ENCODE measurements around the gene ZFR2.

ZFR2 gene

DNA sequence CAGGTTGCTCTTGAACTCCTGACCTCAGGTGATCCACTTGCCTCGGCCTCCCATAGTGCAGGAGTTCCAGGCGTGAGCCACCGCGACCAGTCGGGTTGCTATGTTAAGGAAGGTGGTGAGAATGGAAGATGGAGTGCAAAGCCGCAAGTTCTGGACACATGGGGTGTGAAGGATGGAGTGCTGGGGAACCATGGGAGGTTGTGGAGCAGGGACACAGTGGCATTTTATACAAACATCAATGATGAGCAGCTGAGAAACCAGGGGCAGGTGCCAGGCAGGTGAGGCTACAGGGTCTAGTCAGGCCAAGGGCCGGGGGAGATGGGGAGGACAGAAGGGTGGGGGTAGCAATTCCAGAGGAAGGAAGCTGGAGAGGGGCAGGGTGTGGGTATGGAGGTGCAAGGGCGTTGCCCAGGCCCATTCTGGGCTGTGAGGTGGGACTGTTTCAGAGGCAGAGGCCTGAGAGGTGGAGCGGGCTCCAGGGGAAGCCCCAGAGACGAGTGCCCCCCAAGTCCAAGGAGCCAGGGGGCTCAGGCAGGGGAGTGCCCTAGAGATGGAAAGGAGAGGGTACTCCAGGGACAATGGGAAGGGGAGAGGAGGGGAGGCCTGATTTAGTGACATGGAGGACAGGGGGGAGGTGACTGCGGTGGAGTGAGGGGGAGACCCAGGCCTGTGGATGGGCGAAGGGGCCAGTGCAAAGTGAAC, 94.9 kb downstream of the ZFR2 start:
- TF ChIP-seq, protein P1, sequence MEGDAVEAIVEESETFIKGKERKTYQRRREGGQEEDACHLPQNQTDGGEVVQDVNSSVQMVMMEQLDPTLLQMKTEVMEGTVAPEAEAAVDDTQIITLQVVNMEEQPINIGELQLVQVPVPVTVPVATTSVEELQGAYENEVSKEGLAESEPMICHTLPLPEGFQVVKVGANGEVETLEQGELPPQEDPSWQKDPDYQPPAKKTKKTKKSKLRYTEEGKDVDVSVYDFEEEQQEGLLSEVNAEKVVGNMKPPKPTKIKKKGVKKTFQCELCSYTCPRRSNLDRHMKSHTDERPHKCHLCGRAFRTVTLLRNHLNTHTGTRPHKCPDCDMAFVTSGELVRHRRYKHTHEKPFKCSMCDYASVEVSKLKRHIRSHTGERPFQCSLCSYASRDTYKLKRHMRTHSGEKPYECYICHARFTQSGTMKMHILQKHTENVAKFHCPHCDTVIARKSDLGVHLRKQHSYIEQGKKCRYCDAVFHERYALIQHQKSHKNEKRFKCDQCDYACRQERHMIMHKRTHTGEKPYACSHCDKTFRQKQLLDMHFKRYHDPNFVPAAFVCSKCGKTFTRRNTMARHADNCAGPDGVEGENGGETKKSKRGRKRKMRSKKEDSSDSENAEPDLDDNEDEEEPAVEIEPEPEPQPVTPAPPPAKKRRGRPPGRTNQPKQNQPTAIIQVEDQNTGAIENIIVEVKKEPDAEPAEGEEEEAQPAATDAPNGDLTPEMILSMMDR (conservative IDR thresholded peaks at IDR 0.05) = no peak

DNA sequence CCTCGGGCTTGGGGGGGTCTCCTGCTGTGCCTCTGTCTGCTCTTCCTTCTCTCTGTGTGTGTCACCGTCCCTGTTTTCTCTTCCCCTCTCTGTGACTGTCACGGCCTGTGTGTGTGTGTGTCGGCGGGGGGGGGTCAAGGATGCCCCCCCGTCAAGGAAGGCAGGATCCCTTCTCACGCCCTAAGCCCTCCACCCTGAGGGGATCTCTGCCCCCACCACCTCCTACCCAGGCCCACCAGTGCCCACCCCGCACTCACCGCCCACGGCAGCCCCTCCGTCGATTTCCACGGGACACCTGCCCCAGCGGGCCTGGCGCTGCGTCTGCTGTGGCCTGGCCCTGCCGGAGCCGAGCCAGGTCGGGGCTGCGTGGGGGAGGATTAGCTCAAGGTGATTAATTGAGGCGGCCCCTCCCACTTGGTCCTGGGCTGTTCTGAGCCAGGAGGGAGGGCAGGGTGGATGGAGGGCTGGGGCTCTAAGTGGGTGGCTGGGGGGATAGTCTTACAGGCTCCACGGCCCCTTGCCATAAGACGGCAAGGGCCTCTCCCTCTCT, 96.9 kb downstream of the ZFR2 start, which contains the start of gene RAX2:
Gene RAX2 (minus strand): TSS at position 323 of the 550 bp plus-strand sequence. CDS start 486 bp downstream, outside the sequence.
- TF ChIP-seq, protein P1 (conservative IDR thresholded peaks at IDR 0.05) = no peak
- no peak within 1 kb of the TSS for H3K27ac ChIP-seq

More for the DNA sequence above, 94.9 kb downstream of the ZFR2 start:
- no peak overlapping the region for H3K27ac ChIP-seq

DNA sequence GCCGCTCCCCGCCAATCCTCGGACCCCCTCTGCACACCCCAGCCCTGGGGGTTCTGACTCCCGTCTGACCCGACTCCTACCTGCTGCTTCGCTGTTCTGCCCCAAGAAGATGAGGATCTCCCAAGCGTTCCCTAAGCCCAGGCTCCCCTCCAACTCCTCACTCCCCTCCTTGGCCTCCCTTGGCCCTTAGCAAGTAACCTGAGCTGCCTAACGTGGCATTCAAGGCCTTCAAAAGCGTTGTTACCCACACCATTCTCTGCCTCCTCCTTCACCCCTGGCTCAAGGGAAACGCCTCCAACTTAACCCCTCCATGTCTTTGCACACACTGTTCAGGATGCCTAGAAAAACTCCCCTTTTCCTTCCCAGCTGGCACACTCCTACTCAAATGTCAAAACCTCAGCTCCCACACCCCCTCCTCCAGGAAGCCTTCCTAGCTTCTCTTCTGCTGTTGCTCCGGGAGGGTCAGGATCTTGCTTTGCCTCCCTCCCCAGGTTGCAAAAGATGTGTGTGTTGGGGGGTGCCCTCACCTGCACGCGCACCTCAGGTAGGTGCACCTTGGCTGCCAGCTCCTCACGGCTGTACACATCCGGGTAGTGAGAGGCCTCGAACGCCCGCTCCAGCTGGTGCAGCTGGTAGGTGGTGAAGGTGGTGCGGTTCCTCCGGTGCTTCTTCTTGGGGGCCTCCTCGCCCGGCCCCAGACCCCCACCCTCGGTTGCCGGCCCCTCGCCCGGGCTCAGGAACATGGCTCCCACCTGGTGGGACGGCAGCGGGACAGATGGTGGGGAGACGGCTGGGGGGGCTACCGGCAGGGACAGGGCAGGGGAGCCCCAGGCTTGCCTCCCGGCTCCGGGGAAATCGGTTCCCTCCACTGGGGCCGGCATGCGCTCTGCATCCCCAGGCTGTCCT, 97.6 kb downstream of the ZFR2 start:
- TF ChIP-seq, protein P1 (conservative IDR thresholded peaks at IDR 0.05) = no peak
- no peak overlapping the region for H3K27ac ChIP-seq

DNA sequence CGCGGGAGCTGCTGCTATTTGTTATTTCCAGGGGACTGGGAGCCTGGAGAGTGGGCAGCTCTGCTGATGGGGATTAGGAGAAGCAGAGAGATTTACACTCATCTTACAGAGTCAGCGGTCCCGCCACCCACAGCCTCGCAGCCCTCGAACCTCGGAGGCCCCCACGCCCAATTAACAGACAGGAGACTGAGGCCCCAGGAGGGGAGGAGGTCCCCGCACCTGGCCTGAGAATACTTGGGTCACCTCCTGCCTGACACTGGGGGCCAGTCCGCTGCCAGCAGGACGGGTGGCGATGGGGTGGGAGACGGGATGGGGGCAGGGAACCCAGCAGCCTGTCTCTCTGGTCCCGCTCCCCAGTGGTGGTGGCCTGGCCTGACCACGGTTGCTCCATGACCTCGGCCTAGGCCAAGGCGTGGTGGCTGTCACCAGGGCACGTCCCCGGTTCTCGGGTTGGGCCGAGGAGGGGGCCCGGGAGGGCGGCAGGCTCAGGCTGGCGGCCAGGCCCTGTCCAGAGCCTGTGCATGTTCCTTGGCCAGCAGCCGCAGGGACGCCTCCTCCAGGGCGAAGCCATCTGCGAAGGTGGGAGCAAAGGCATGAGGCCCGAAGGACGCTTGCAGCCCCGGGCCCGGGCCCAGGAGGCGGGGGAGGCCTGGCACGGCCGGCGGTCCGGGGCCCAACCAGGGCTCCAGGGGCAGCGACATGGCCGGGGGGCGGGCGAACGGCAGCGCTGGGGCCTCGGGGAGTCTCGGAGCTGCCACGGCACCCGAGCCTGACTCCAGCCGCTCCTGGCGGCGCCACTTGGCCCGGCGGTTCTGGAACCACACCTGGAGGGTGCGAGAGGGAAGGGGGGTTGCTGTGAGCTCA, 98.5 kb downstream of the ZFR2 start:
- no peak overlapping the region for H3K27ac ChIP-seq
- TF ChIP-seq, protein P1 (conservative IDR thresholded peaks at IDR 0.05) = no peak

DNA sequence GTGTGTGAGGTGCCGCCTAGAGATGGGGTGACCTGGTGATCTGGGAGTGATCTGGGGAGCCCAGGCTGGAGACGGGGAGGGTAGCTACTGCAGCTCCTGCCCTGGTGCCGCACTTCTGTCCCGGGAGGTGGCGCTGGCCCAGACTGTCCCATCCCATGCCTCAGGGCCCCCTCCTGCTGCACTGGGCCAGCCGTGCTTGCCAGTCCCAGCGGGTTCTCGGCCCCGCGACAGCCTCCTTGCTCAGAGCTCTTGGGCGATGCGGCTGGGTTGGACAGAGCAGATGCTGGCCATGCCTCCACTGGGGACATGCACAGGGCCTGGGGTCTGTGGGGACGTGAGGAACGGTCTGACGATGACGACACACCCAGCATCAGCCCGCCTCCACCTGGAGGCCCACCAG, 99.3 kb downstream of the ZFR2 start:
- no peak overlapping the region for H3K27ac ChIP-seq
- TF ChIP-seq, protein P1 (conservative IDR thresholded peaks at IDR 0.05) = no peak

DNA sequence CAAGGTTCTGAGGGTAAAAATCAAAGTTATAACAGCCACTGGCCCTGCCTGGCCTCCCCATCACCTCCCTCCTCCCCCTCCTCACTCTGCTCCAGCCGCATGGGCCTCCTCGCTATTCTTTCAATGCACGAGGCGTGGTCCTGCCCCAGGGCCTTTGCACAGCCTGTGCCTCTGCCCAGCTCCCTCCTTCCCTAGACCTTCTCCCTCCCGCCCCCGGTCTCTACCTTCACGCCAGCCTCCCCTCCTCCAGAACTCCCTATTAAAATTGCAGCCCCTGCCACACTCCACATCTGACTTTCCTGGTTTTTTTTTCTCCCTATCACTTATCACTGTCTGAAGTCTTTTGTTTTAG, 100.1 kb downstream of the ZFR2 start:
- TF ChIP-seq, protein P1 (conservative IDR thresholded peaks at IDR 0.05) = no peak
- H3K27ac ChIP-seq = no peak overlapping the region

All from VCaP (cell line).